SU-DHL-6 (cell line): ENCODE measurements around the gene AK9.

Source experiments
- EZH2phosphoT487 ChIP-seq: fragments of 200-600 bp; sonication (generic), shearing (Covaris generic); conservative IDR thresholded peaks from 2 replicates; pipeline ENCODE4 v1.6.1; 2018; ENCODE audit warnings: mild to moderate bottlenecking, antibody characterized with exemption, low read length, moderate library complexity, mixed read lengths
- TF ChIP-seq, protein P1 (sequence below): fragments of 200-600 bp; sonication (generic); IDR thresholded peaks from one replicate; pipeline ENCODE4 v1.5.1; 2017; ENCODE audit warnings: antibody characterized with exemption, mild to moderate bottlenecking, low read length, moderate library complexity; ENCODE audit not compliant: insufficient read depth, poor library complexity, severe bottlenecking

DNA sequence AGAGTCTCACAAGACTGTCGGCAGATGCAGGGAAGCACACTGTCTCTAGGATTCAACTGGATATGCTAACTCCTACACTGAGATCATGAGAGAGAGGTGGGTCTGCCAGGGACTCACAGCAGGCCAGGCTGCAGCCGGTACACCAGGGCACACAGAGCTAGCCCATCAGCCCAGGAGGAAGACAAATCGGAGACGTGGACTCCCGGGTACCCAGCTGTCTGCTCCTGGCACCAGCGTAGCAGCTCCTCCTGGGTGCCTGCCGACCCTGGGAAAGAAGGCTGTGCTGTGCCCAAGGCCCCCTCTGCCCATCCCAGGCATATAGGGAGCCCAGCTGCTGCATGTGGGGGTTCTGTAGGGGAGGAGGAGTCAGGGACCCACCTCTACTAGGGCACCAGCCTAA lies 242.4 kb downstream of the AK9 start:
- TF ChIP-seq, protein P1, sequence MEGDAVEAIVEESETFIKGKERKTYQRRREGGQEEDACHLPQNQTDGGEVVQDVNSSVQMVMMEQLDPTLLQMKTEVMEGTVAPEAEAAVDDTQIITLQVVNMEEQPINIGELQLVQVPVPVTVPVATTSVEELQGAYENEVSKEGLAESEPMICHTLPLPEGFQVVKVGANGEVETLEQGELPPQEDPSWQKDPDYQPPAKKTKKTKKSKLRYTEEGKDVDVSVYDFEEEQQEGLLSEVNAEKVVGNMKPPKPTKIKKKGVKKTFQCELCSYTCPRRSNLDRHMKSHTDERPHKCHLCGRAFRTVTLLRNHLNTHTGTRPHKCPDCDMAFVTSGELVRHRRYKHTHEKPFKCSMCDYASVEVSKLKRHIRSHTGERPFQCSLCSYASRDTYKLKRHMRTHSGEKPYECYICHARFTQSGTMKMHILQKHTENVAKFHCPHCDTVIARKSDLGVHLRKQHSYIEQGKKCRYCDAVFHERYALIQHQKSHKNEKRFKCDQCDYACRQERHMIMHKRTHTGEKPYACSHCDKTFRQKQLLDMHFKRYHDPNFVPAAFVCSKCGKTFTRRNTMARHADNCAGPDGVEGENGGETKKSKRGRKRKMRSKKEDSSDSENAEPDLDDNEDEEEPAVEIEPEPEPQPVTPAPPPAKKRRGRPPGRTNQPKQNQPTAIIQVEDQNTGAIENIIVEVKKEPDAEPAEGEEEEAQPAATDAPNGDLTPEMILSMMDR, result no peak
- no peak for TF ChIP-seq EZH2phosphoT487
